SK-N-SH treated with all-trans-retinoic acid at 6 μM for 48 hours (cell line): ENCODE results near the gene SLC22A23.

Experiments
- CSRNP3 ChIP-seq: fragments of 250-450 bp; sonication (Bioruptor Pico); IDR thresholded peaks from 2 replicates; pipeline ENCODE4 v1.5.1; 2021; ENCODE audit warnings: mild to moderate bottlenecking, moderate library complexity
- ISL1 ChIP-seq: fragments of 250-450 bp; sonication (Bioruptor Pico); IDR thresholded peaks from 2 replicates; pipeline ENCODE4 v2.1.2; 2022; ENCODE audit warnings: mild to moderate bottlenecking, moderate library complexity
- POU6F1 ChIP-seq: fragments of 250-450 bp; sonication (Bioruptor Pico); IDR thresholded peaks from 2 replicates; pipeline ENCODE4 v1.8.0; 2021; ENCODE audit warnings: low read depth, mild to moderate bottlenecking, moderate library complexity, borderline replicate concordance
- TSHZ2 ChIP-seq: fragments of 250-450 bp; sonication (Bioruptor Pico); IDR thresholded peaks from 2 replicates; pipeline ENCODE4 v1.5.0; 2020; ENCODE audit warnings: mild to moderate bottlenecking, moderate library complexity
- ZNF70 ChIP-seq: fragments of 450-650 bp; formaldehyde crosslinking; IDR thresholded peaks from 2 replicates; pipeline ENCODE4 v1.5.0; 2020; ENCODE audit warnings: mild to moderate bottlenecking, moderate library complexity

GRCh38 chr6:3251462-3252314, 205.2 kb downstream of the SLC22A23 start:
- TF ChIP-seq POU6F1 (CRISPR knock-in tag), result no peak
- TF ChIP-seq CSRNP3 (CRISPR knock-in tag), result no peak
- no peak for TF ChIP-seq ISL1 (CRISPR knock-in tag)
- TF ChIP-seq ZNF70 (CRISPR knock-in tag), result no peak
- TF ChIP-seq TSHZ2 (CRISPR knock-in tag), result no peak
